ENCODE data around the gene EFR3B. TPM values are rescaled to one million over a fixed set of nuclear protein-coding genes. Genes with fewer than 3 reads are reported as not detected.
A peak's percentile ranks its signal among the peaks of the same experiment; 100 is the strongest.

The EFR3B gene
- total RNA-seq, 1 donor from 2014 or later = 11.3 TPM

- Mint-ChIP-seq H3K27ac (ENCODE audit: unreplicated experiment) (no peak overlapping the region), H3K36me3 (ENCODE audit: low read depth, unreplicated experiment) (peaks cover 18% of the 10 kb centered on the region), H3K9me3 (ENCODE audit: unreplicated experiment) (no peaks in the 10 kb centered on the region), H3K27me3 (ENCODE audit: unreplicated experiment) (peaks cover 4% of the 10 kb centered on the region), H3K4me1 (ENCODE audit: unreplicated experiment) (no peaks in the 10 kb centered on the region), H3K4me3 (ENCODE audit: unreplicated experiment) (no peak overlapping the region)
- TF ChIP-seq, protein P1, sequence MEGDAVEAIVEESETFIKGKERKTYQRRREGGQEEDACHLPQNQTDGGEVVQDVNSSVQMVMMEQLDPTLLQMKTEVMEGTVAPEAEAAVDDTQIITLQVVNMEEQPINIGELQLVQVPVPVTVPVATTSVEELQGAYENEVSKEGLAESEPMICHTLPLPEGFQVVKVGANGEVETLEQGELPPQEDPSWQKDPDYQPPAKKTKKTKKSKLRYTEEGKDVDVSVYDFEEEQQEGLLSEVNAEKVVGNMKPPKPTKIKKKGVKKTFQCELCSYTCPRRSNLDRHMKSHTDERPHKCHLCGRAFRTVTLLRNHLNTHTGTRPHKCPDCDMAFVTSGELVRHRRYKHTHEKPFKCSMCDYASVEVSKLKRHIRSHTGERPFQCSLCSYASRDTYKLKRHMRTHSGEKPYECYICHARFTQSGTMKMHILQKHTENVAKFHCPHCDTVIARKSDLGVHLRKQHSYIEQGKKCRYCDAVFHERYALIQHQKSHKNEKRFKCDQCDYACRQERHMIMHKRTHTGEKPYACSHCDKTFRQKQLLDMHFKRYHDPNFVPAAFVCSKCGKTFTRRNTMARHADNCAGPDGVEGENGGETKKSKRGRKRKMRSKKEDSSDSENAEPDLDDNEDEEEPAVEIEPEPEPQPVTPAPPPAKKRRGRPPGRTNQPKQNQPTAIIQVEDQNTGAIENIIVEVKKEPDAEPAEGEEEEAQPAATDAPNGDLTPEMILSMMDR (IDR thresholded peaks at IDR 0.05; ENCODE audit: unreplicated experiment) = no peak
- DNase-seq (ENCODE audit: low spot score) = no peak
Measured at GRCh38 chr2:25151718-25152117, 109.8 kb downstream of the EFR3B start.

- H3K9me3 Mint-ChIP-seq (ENCODE audit: unreplicated experiment) = no peaks in the 10 kb centered on the region
- TF ChIP-seq, protein P1 (IDR thresholded peaks at IDR 0.05; ENCODE audit: unreplicated experiment) = no peak
- H3K36me3 Mint-ChIP-seq (ENCODE audit: low read depth, unreplicated experiment) = peaks cover 11% of the 10 kb centered on the region
- no peak overlapping the region for H3K27ac Mint-ChIP-seq (ENCODE audit: unreplicated experiment)
- H3K4me3 Mint-ChIP-seq (ENCODE audit: unreplicated experiment) = no peak overlapping the region
- H3K27me3 Mint-ChIP-seq (ENCODE audit: unreplicated experiment) = peaks cover 6% of the 10 kb centered on the region
- DNase-seq (ENCODE audit: low spot score) = no peak
- H3K4me1 Mint-ChIP-seq (ENCODE audit: unreplicated experiment) = peaks cover 4% of the 10 kb centered on the region
Measured at GRCh38 chr2:25155401-25155800, 113.5 kb downstream of the EFR3B start.

GRCh38 chr2:25158096-25158852 is 116.4 kb downstream of the EFR3B start:
- H3K9me3 Mint-ChIP-seq (ENCODE audit: unreplicated experiment) = no peaks in the 10 kb centered on the region
- H3K4me3 Mint-ChIP-seq (ENCODE audit: unreplicated experiment) = no peak overlapping the region
- DNase-seq (ENCODE audit: low spot score) = no peak
- no peak overlapping the region for H3K27ac Mint-ChIP-seq (ENCODE audit: unreplicated experiment)
- peaks cover 6% of the 10 kb centered on the region for H3K27me3 Mint-ChIP-seq (ENCODE audit: unreplicated experiment)
- TF ChIP-seq, protein P1 (IDR thresholded peaks at IDR 0.05; ENCODE audit: unreplicated experiment) = no peak
- H3K36me3 Mint-ChIP-seq (ENCODE audit: low read depth, unreplicated experiment) = peaks cover 7% of the 10 kb centered on the region
- H3K4me1 Mint-ChIP-seq (ENCODE audit: unreplicated experiment) = peaks cover 4% of the 10 kb centered on the region

- Mint-ChIP-seq H3K4me1 (ENCODE audit: unreplicated experiment) (peaks cover 4% of the 10 kb centered on the region), H3K4me3 (ENCODE audit: unreplicated experiment) (no peak overlapping the region), H3K27ac (ENCODE audit: unreplicated experiment) (no peak overlapping the region), H3K36me3 (ENCODE audit: low read depth, unreplicated experiment) (peaks cover 3% of the 10 kb centered on the region), H3K9me3 (ENCODE audit: unreplicated experiment) (no peaks in the 10 kb centered on the region), H3K27me3 (ENCODE audit: unreplicated experiment) (peaks cover 6% of the 10 kb centered on the region)
- DNase-seq (ENCODE audit: low spot score) = peak; percentile 28
- TF ChIP-seq, protein P1 (IDR thresholded peaks at IDR 0.05; ENCODE audit: unreplicated experiment) = no peak
Measured at GRCh38 chr2:25159949-25160348, 118.1 kb downstream of the EFR3B start.

DNA sequence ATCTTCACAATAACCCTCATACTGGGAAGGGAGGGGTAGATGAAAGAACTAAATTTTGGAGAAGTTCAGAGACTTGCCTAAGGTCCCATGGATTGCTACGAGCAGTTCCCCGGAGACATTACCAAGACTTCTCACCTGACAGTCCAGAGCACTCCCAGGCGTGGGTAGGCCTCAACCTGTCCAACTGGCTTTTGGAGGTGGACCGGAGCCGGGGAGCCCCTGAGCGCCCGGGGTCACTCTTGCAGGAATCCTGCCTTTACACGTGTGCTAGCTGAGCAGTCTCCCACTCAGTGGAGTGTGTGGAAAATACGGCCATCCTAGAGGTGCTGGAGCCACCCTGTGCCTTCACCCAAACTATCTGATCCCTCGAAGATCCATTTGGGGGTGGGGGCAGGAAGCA is 118.5 kb downstream of the EFR3B start:
- no peak for DNase-seq (ENCODE audit: low spot score)
- H3K4me3 Mint-ChIP-seq (ENCODE audit: unreplicated experiment) = no peak overlapping the region
- H3K27ac Mint-ChIP-seq (ENCODE audit: unreplicated experiment) = no peak overlapping the region
- TF ChIP-seq, protein P1 (IDR thresholded peaks at IDR 0.05; ENCODE audit: unreplicated experiment) = no peak
- no peaks in the 10 kb centered on the region for H3K9me3 Mint-ChIP-seq (ENCODE audit: unreplicated experiment)
- H3K36me3 Mint-ChIP-seq (ENCODE audit: low read depth, unreplicated experiment) = peaks cover 3% of the 10 kb centered on the region
- peaks cover 6% of the 10 kb centered on the region for H3K27me3 Mint-ChIP-seq (ENCODE audit: unreplicated experiment)
- peaks cover 4% of the 10 kb centered on the region for H3K4me1 Mint-ChIP-seq (ENCODE audit: unreplicated experiment)

All from endothelial cell (in vitro differentiated cells).